Smooth muscle cell of the brain vasculature (primary cell): ENCODE results near the gene DNAJB1.

Source experiments
- DNase-seq: peaks from one replicate; pipeline ENCODE4 v3.0.0-alpha.2; 2012; ENCODE audit warnings: low read depth, low spot score

Gene DNAJB1

GRCh38 chr19:14496029-14496833 lies 22.0 kb downstream of the DNAJB1 start, which contains the start of gene GIPC1:
TSS of gene GIPC1 (minus strand) at chr19:14496127. CDS start at chr19:14482976, 13,151 bp downstream.
- DNase-seq, result peak; percentile 97

GRCh38 chr19:14495672-14496028 lies 22.5 kb downstream of the DNAJB1 start:
- DNase-seq, result no peak

- DNase-seq, result no peak
These were observed 23.1 kb downstream of the DNAJB1 start for GRCh38 chr19:14494910-14495671.

GRCh38 chr19:14494411-14494810 lies 23.8 kb downstream of the DNAJB1 start:
- DNase-seq, result no peak

GRCh38 chr19:14492756-14493337 lies 25.4 kb downstream of the DNAJB1 start:
- DNase-seq, result no peak

GRCh38 chr19:14487370-14488125 lies 30.6 kb downstream of the DNAJB1 start:
- DNase-seq, result no peak

- no peak for DNase-seq
These were observed 35.8 kb downstream of the DNAJB1 start for GRCh38 chr19:14482172-14482941.

- DNase-seq, result no peak
These were observed 37.5 kb downstream of the DNAJB1 start for GRCh38 chr19:14480700-14481079.

GRCh38 chr19:14479975-14480699 lies 38.1 kb downstream of the DNAJB1 start:
- no peak for DNase-seq

- DNase-seq, result no peak
These were observed 38.8 kb downstream of the DNAJB1 start for GRCh38 chr19:14479309-14479974.

GRCh38 chr19:14478113-14478545 lies 40.1 kb downstream of the DNAJB1 start:
- no peak for DNase-seq

GRCh38 chr19:14477418-14478112 lies 40.6 kb downstream of the DNAJB1 start:
- DNase-seq, result no peak

GRCh38 chr19:14476673-14477401 lies 41.4 kb downstream of the DNAJB1 start:
- DNase-seq, result no peak

- DNase-seq, result no peak
These were observed 41.9 kb downstream of the DNAJB1 start for GRCh38 chr19:14476327-14476672.

- no peak for DNase-seq
These were observed 42.7 kb downstream of the DNAJB1 start, which contains the start of gene PTGER1 for GRCh38 chr19:14475251-14476073. TSS of gene PTGER1 (minus strand) at chr19:14475354. CDS start at chr19:14474320, 1,034 bp downstream.

- DNase-seq, result no peak
These were observed 43.4 kb downstream of the DNAJB1 start for GRCh38 chr19:14474827-14475226.

- no peak for DNase-seq
These were observed 44.1 kb downstream of the DNAJB1 start for GRCh38 chr19:14473978-14474578.
